GM21381 (cell line): ENCODE results near the gene SEZ6L2.
"Not testable (repeated sequence)": the region's sequence is repeated elsewhere in the genome, so short reads cannot be mapped to it uniquely, and the experiment has no call there.

Experiments
- ATAC-seq: cut with Tn5 transposase; IDR thresholded peaks from one replicate; pipeline ENCODE4 v1.9.1; 2021; ENCODE audit warnings: mild to moderate bottlenecking, moderate library complexity; ENCODE audit not compliant: unreplicated experiment

SEZ6L2 gene

DNA sequence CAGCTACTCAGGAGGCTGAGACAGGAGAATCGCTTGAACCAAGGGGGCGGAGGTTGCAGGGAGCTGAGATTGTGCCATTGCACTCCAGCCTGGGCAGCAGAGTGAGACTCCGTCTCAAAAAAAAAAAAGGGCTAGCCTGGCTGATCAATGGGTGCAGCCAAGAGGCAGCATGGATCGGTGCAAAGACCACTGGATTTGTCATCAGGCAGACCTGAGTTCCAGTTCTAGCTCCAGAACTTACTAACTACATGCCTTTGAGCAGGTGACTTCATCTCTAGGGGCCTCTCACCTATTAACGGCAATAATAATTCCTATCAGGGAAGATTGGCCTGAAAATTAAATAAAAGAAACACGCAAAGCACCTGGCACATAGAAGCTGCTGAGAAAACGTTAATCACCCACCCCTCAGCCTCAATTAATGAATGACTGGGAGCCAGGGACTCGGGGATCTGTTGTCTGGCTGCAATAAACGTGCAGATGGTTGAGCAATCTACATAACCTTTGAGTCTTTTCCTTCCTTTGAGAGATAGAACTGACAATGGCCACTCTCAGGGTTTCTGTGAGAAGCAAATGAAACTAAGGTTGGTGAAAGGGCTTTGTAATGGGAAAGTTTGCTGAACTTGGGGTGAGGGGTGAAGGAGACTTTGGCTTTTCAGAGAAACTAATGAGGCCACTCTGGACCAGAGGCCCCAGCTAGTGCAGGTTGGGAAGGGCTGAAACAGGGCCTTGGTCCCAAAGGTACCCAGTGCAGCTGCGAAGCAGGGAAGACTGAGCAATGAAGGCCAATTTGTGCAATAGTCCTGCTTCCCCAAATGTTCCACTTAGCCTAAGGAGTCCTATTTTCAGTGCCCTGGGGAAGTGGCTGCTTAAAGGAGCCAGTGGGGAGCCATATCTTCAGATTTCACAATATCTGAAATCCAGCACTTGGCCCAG lies 7.6 kb downstream of the SEZ6L2 start:
- ATAC-seq, result no peak

DNA sequence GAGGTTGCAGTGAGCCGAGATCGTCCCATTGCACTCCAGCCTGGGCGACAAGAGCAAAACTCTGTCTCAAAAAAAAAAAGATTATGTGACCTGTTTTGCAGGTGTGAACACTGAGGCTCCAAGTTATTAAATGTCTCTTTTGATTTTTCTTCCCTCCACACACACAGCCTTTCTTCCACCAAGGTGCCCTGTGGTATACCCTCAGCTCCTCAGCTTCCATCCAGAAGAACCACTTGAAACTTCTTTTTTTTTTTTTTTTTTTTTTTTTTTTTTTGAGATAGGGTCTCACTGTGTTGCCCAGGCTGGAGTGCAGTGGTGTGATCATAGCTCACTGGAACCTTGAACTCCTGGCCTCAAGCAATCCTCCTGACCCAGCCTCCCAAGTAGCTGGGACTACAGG lies 10.0 kb downstream of the SEZ6L2 start:
- not testable (repeated sequence) for ATAC-seq

DNA sequence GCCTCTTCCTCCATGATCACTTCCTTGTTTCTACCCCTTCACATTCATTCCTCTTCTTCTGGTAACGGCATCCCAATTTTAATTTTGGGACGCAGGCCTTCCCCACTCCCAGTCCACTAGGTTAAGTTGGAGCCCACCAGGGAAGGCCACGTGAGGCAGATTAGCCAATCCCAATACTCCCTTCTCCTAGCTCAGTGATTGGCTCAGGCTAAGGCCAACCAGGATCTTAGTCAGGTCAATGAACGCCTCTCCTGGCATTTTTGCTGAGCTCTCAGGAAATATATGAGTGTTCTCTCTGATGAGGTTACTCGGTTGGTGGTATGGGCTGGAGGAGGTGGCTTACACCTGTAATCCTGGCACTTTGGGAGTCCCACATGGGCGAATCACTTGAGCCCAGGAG lies 15.4 kb downstream of the SEZ6L2 start:
- no peak for ATAC-seq

DNA sequence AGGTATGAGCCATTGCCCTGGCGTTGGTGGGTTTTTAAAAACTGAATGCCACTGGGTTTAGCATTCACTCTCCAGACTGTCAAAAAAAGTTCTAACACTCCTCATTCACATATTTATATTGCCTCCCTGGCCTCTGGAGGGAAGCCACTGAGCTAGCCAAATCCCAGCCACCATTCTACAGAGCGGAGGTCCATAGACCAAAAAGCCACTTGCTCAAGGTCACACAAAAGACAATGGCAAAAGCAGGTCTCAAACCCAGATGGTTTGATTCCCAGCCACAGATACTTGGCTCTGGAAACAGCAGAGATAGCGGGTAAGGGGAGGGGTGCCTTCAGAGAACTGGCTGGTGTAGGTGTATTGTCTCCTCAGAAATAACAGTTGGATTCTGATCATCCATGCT lies 18.3 kb downstream of the SEZ6L2 start:
- no peak for ATAC-seq

DNA sequence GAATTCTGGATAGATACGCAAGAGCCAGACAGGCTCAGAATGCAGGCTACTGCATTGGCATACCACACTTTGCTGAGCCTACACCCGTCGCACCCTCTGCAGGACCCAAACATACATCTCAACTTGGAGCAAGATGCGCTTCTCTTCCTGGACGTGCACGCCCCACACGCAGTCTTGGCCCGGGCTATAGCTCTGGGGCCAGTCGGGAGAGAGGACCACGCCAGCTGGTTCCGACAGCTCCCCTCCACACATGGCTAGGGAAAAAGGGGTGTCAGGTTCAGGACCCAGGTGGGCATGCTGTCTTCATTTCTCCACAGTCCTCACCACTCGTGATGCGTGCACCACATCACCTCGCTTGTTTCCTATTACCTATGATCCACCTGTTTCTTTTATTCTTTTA lies 21.2 kb downstream of the SEZ6L2 start:
- no peak for ATAC-seq

DNA sequence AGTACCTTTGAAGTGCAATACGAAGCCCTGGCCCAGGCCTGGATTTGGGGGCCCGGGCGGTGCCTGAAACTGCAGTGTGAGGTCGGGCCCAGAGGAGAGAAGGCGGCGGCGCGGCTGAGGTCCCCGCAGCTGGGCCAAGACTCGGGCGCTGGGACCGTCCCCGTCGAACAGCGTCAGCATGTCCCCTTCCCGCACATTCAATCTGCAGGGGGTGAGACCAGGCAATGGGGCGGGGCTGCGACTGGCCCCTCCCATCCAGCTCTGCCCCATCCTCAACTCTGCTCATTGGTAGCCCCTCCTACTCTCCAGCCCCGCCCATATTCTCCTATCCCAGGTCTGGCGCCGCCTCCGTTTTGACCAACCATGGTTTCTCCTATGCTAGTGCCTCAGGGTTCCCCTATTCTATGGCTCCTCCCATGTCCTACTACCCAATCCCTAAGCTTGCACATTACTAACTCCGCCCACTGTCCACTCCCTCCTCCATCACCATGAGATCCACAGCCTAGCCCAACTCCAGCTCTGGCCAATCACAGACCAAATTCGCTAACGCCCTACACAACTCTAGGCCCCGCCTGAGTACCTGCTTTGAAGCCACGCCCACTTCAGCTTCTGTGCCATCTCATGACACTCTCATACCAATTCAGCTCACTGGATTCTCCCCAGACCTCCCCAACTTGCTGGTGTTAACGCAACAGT lies 21.9 kb downstream of the SEZ6L2 start:
- ATAC-seq, result no peak

DNA sequence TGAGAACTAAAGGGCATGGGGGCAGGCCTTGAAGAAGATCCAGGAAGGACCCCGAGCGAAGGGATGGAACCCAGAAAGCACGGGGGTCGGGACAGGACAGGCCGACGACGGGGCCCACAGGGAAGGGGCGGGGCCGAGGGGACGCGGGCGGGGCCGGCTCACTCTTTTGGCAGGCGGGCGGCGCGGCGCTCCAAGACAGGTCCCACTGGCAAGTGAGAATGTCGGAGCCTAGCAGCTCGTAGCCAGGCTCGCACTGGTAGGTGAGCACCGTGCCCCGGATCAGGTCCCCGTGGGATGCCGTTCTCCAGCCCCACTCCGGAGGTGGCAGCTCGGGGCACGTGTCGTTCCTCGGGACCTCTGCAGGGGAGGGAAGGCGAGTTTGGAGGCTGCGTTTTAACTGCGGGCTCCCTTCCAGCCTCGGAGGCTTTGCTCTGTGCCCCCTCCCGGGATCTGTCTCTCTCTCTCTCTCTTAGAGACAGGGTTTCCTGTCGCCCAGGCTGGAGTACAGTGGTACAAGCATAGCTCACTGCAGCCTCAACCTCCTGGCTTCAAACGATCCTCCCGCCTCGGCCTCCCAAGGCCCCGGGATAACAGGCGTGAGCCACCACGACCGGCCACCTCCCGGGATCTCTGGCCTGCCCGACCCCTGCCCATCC lies 22.6 kb downstream of the SEZ6L2 start:
- no peak for ATAC-seq

DNA sequence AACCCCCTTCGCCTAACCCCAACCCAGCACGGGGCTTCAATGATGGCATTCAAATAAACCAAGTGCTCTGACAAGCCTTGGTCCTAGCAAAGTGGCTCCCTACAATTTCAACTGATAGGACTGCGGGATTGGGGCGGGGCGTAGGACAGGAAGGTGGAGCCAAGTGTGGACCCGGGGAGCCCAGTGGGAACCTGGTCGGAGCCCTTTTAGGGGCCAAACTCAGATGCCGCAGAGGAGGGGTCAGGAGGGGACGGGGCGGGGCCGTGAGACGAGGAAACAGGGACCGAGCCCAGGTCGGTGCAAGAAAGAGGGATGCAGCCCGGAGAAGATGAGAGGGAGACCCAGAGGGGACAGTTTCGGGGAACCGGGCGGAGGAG lies 23.1 kb downstream of the SEZ6L2 start:
- no peak for ATAC-seq

DNA sequence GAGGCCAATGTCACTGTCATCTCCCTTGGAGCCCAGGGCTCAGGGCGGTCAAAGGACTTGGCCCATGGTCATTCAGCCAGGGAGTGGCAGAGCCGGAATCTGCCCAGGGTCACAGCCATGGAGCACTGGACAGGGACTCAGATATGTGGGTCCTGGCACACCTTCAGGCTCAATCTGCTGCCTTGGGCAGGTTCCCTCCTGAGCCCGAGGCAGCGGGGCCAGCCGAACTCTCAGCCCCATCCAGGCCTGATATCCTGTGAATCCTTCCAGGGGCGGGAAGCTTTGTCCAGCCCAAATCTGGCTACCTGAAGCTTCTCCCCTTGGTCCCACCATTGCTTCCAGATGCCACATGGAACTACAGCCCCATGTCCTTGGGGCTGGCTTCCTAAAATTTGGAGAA lies 24.1 kb downstream of the SEZ6L2 start:
- ATAC-seq, result no peak

DNA sequence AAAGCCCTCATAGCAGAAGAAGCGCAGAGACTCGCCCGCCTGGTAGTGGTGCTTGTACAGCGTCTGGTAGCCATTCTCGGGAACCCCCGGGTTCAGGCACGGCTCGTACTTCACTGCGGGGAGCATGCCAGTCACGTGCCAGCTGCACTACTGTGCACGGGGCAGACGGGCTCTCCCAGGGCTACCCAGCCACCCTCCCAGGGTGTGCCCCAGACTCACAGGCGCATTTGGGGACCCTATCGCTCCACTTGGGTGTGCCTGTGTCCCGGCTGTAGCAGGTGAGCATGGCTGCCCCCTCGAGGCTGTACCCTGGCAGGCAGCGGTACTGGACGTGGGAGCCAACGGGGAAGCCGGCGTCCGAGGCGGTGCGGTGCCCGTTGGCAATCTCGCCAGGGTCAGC lies 26.0 kb downstream of the SEZ6L2 start:
- ATAC-seq, result no peak

DNA sequence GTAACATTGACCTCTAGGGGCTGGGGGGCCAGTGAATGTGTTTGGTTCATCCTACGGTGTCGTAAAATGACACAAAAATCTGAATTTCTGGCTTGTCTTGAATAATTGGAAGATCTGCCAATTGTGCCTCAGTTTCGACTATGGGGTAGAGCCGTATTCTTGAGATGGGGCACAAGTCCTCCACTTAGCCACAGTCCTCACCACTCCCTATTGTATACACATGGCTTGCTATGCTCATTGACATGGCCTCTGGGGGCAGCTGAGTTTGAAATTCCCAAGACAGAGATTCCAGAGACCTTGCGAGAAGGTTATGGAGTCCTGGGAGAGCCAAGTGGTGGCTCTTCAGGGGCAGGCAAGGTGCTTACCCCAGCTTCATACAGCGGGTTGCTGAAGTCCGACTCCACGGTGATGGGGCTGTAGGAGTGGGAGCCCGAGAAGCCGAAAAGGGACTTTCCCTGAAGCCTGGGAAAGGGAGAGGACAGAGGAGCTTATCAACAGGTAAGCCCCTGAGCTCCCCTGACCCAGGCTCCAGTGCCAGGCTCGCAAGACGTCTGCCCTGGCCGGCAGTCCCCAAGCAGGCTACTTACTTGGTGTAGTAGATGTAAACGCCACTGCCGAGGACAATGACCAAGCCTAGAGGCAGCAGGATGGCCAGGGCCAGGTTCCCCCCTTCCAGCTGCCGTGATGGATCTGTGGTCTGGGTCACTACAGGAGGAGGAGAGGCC lies 27.4 kb downstream of the SEZ6L2 start:
- no peak for ATAC-seq

DNA sequence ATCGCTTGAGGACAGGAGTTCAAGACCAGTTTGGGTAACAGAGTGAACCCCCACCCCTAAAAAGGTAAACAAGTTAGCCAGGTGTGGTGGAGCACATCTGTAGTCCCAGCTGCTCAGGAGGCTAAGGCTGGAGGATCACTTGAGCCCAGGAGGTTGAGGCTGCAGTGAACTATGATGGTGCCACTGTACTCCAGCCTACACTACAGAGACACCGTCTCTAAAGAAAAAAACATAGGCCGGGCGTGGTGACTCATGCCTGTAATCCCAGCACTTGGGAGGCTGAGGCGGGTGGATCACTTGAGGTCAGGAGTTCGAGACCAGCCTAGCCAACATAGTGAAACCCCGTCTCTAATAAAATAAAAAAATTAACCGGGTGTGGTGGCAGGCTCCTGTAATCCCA lies 30.3 kb downstream of the SEZ6L2 start:
- ATAC-seq, result not testable (repeated sequence)

DNA sequence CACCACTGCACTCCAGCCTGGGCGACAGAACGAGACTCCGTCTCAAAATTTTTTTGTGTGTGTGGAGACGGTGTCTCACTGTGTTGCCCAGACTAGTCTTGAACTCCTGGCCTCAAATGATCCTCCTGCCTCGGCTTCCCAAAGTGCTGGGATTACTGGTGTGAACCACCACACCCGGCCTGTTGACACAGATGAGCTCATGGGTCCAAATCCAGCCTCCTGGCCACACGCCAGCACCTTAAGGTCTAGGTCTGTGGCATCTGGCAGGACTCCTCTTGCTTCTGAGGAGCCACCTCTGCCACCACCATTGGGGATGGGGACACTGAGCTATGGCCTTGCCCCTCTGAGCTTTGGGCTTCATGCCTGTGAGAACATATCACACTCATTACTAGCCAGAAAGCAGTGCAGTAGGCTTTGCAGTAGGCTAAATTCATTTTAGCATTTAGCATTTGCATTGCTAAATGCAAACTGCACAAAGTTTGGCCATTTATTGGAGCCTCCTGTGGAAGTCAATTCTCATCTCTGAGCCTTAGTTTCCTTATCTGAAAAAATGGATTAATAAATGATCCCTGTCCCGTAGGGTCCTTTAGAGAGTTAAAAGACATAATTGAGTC lies 30.8 kb downstream of the SEZ6L2 start:
- no peak for ATAC-seq

DNA sequence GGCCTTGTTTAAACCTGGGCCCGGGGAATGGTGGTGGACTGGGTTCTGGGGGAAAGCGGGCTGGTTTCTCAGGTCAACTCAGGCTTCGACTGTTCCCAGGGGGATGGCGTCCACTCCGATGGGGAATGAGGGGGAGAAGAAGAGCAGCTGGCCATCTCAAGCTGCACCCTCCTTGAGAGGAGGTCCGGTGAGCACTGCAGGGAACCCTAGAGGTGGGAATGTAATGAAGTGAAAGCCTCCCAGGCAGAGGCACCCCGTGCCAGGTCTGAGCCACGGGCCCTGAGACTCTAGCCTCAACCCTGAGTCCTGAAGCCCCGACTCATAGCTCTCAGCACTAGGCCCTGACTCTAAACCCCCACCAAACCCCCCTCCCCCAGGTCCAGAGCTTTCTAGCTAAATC lies 35.1 kb downstream of the SEZ6L2 start:
- ATAC-seq, result no peak

DNA sequence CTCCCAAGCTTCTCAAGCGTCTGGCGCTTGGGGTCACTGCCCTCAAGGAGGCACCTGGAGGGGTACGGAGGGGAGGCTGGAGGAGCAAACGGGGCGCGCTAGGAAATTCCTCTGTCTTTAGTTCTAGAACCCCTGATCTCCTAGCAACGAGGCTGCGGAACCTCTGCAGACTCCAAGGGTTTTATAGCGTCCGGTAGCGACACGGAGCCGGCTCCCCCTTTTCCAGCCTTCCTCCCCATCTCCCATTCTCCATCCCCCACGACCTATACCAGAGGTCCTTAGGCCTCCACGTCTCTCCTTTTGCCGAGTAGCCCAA lies 35.7 kb downstream of the SEZ6L2 start:
- no peak for ATAC-seq

DNA sequence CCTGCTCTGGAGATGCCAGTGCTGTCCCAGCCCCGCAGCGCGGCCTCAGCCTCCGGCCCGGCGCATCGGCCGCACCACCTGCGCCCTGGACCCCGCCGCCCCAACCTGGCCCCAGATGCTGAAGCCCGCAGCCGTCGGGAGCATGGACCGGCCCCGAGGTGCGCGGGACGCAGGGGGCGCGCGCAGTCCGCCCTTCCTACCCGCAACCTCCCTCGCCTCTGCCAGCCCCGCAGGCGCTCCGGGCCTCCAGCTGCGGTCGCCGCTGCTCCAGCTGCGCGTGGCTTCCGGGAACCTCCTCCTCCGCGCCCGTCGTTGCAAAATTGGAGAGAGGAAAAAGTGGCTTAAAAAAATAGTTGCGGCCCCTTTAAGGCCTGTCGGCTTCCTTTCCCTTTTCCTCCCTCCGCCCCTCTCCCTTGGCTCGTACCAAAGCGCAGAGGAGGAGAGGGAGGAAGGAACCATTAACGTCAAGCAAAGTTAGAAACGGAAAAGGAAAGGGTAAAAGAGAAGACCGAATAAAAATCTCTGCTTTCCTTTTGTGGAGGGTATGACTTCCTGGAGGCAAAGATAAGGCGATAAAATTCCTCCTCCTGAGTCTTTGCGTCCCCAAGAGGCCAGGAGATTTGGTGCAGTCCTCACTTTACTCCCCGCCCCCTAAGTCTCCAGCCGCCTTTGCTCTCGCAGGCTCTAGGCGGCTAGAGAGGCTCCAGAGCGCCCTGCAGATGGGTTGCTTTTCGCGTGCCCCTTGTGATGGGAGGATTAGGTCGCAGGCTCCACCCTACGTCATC lies 36.3 kb downstream of the SEZ6L2 start, which contains the start of gene CDIPT:
Gene CDIPT, minus strand, starts transcription at position 343 of the 785 bp plus-strand sequence. CDS start 369 bp downstream, outside the sequence.
- ATAC-seq, result peak; percentile 90

DNA sequence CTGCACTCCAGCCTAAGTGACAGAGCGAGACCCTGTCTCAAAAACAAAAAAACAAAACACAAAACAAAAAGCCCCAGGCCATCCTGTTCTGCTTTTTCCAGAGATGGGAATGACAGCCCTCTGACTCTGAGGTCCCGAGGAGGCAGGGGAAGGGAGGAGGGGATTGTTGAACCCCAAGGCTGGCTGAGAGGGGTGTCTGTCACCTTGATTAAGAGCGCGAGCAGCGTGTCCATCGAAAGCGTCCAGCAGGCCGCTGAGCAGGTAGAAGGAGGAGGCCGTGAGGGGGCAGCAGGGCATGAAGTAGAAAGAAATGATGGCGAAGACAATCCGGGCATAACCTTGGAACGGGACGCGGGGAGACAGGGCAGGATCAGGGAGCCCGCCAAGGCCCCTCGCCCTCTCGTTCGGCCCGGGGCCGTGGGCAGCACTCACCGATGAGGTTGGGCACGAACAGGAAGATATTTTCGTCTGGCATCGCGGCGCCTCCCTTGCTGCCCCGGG lies 36.9 kb downstream of the SEZ6L2 start:
- ATAC-seq, result no peak

DNA sequence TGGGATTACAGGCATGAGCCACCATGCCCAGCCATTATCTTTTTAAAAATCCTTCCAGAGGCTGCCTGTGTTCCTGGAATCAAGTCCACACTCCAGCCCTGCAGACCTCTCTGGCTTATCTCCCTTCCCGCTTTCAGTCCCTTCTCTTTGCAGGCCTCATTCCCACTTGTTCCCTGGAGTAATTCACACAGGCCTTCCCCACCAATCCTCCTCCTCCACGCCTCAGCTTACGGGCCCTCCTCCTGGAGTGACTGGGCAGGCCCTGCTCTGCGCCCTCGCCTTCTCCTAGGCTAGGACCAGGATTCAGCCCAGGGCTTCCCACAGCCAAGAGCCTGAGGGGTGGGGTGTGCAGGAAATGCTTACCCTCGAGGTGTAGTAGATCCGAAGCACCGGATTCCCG lies 39.1 kb downstream of the SEZ6L2 start:
- ATAC-seq, result no peak

DNA sequence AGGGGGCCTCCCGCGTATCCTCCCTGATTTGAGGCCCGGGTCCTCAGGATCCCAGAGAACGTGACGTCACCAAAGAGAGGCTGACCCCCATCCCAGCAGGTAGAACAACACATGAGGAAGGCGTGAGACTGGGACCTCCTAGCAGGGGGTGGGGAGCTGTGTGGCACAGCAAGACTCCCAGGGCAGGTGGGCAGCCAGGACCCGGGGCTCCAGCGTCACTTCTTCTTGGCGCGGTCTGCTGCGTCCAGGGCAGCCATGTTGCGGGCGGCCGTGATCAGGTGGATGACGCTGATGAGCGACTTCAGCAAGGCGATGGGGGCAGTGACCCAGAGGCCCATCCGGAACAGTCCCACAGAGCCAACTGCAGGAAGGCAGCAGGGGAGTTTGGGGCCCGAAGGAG lies 40.4 kb downstream of the SEZ6L2 start:
- no peak for ATAC-seq
